Placental pericyte (primary cell): ENCODE measurements around the gene F8A1. TPM values are rescaled to one million over a fixed set of nuclear protein-coding genes. Genes with fewer than 3 reads are reported as not detected.

Experiments used
- small RNA-seq: library from RNA; depleted of rRNA; stranded (forward); fragments of <200 nt; gene quantifications from one replicate; pipeline ENCODE3, GENCODE V24; 2012; ENCODE audit warnings: low replicate concordance
- total RNA-seq: library from RNA; depleted of rRNA; stranded (reverse); fragments of >200 nt; gene quantifications from 2 replicates; pipeline ENCODE4 v1.2.3, GENCODE V29; 2012

F8A1 gene
- total RNA-seq, result 5.3 and 10.5 TPM in 2 replicates

DNA sequence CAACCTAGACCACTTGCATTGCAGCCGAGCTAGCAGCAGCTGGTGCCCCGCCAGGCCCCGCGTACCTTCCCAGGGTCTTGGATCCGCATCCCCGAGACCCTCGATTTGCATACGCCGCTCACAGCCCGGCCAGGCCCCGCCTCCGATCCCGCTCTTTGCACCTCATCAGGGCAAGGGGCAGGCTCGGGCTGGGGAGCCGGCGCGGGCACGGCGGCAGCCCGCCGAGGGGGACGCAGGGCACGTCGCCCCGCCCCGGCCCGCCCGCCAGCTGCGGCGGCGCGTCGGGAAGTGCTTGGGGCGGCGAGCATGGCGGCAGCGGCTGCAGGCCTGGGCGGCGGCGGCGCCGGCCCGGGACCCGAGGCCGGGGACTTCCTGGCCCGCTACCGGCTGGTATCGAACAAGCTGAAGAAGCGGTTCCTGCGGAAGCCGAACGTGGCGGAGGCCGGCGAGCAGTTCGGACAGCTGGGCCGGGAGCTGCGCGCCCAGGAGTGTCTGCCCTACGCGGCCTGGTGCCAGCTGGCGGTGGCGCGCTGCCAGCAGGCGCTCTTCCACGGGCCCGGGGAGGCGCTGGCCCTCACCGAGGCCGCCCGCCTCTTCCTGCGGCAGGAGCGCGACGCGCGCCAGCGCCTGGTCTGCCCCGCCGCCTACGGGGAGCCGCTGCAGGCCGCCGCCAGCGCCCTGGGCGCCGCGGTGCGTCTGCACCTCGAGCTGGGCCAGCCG is at the start of gene F8A1:
F8A1 (plus strand) TSS at position 287 of the 720 bp plus-strand sequence; CDS start at position 307, 20 bp downstream.

Small RNA genes lying within 50 kb of the gene (small RNA-seq; reads per million reads assigned to genes)
- not detected for gene MIR1184-1

Other genes with a start within 250 kb of the F8A1 start
- 0.22 TPM in 1 of 2 replicates, not detected in the other for gene CTAG2, start 232.8 kb upstream of the F8A1 start, total RNA-seq
- gene GAB3, start 135.3 kb upstream of the F8A1 start, total RNA-seq, result 0.44 and 0.57 TPM in 2 replicates
- gene DKC1, start 123.5 kb upstream of the F8A1 start, total RNA-seq, result 43.1 and 47.0 TPM in 2 replicates
- gene MPP1, start 80.9 kb upstream of the F8A1 start, total RNA-seq, result 10.1 and 15.9 TPM in 2 replicates
- gene SMIM9, start 51.7 kb upstream of the F8A1 start, total RNA-seq, result not detected in 2 replicates
- 1.5 and 2.4 TPM in 2 replicates for gene F8, start 136.4 kb downstream of the F8A1 start, total RNA-seq
- gene FUNDC2, start 140.5 kb downstream of the F8A1 start, total RNA-seq, result 24.8 and 30.4 TPM in 2 replicates
- 5.0 and 9.3 TPM in 2 replicates for gene CMC4, start 184.8 kb downstream of the F8A1 start, total RNA-seq
- 1.3 and 1.9 TPM in 2 replicates for gene MTCP1, start 184.8 kb downstream of the F8A1 start, total RNA-seq
- gene BRCC3, start 185.2 kb downstream of the F8A1 start, total RNA-seq, result 8.3 and 13.3 TPM in 2 replicates